ENCODE data around the gene RBM47. TPM values are rescaled to one million over a fixed set of nuclear protein-coding genes. Genes with fewer than 3 reads are reported as not detected.

The RBM47 gene
- total RNA-seq: 0.05 and 0.07 TPM in 2 replicates

DNA sequence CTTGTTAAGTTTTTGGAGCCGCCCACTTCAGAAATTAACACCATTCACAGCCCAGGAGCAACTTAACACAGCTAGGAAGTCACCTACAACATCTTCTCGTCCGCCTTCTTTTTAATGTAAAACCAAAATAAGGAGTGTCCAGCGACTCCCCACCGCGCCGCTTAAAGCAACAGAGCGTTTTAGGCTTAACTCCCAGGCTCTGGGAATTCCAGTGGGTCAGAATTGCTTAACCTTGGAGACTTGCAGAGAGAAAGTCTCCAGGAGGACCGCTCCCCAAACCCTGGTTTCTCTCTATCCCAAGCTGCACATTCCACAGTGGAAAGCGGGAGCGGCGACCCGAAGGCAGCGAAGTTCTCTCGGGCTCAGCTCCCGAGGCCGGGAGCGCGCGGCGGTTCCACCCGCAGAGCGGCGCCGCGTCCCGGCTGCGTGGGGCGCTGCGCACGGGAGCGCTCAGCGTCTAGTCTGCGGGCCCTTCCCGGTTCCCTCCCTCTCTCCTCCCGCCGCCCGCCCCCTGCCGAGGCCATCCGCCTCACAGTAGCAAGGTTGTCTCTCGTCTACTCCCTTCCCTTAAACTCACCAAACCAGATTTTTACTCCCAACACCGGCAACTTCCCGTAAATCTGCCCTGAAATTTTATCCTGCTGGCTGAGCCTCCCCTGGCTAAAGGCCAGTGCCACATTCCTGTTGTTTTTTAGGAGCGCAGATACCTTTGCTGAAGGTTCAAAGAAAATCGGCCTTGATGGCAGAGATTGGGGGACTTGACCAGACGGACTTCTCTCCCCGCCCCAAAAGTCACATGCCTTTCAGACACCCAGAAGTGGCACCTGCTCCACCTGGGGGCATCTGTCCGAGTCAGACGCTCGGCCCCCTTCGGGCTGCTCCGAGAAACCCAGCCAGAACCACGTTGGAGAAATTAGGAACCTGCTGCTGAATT is at the start of gene RBM47:
TSS of gene RBM47 (minus strand) at position 464 of the 934 bp plus-strand sequence. CDS start 190,971 bp downstream, outside the sequence.

Other genes with a start within 250 kb of the RBM47 start
- gene NSUN7, start 120.1 kb upstream of the RBM47 start, total RNA-seq: 0.34 and 0.87 TPM in 2 replicates